Mesendoderm (in vitro differentiated cells): ENCODE measurements around the gene RCE1.
A peak's percentile ranks its signal among the peaks of the same experiment; 100 is the strongest.

ENCODE experiments used
- DNase-seq: peaks from one replicate; pipeline ENCODE4 v3.0.0; 2013
- H2AK5ac ChIP-seq: 2 replicates; pipeline ENCODE4 v1.6.1; 2013; ENCODE audit warnings: low read length, inconsistent platforms
- H2BK120ac ChIP-seq: 2 replicates; pipeline ENCODE4 v1.6.1; 2013; ENCODE audit warnings: low read depth, mild to moderate bottlenecking, low read length, moderate library complexity, mixed read lengths
- H2BK15ac ChIP-seq: replicated peaks from 2 replicates; pipeline ENCODE4 v1.6.1; 2013; ENCODE audit warnings: low read depth, mild to moderate bottlenecking, moderate library complexity
- H2BK5ac ChIP-seq: 2 replicates; pipeline ENCODE4 v1.6.1; 2013; ENCODE audit warnings: low read length, inconsistent platforms
- H3K18ac ChIP-seq: 2 replicates; pipeline ENCODE4 v1.6.1; 2013; ENCODE audit warnings: mild to moderate bottlenecking, low read length, mixed read lengths
- H3K23ac ChIP-seq: one replicate; pipeline ENCODE4 v1.6.1; 2013; ENCODE audit warnings: low read length
- H3K27ac ChIP-seq: 2 replicates; pipeline ENCODE4 v1.5.1; 2013; ENCODE audit warnings: low read depth, mild to moderate bottlenecking, inconsistent platforms, low read length, moderate library complexity
- H3K27me3 ChIP-seq: 2 replicates; pipeline ENCODE4 v1.6.1; 2013; ENCODE audit warnings: low read length, control low read depth, mild to moderate bottlenecking, inconsistent platforms; ENCODE audit not compliant: insufficient read depth, poor library complexity
- H3K36me3 ChIP-seq: 2 replicates; pipeline ENCODE4 v1.6.1; 2013; ENCODE audit warnings: low read length, inconsistent platforms; ENCODE audit not compliant: control insufficient read depth, insufficient read depth
- H3K4ac ChIP-seq: one replicate; pipeline ENCODE4 v1.6.1; 2013; ENCODE audit warnings: low read depth, mild to moderate bottlenecking, low read length, moderate library complexity
- H3K4me1 ChIP-seq: 2 replicates; pipeline ENCODE4 v1.6.1; 2013; ENCODE audit warnings: low read depth, low read length, inconsistent platforms; ENCODE audit not compliant: control insufficient read depth
- H3K4me2 ChIP-seq: 2 replicates; pipeline ENCODE4 v1.6.1; 2013; ENCODE audit warnings: low read length
- H3K4me3 ChIP-seq: 2 replicates; pipeline ENCODE4 v1.5.1; 2013; ENCODE audit warnings: mild to moderate bottlenecking, low read length
- H3K56ac ChIP-seq: one replicate; pipeline ENCODE4 v1.6.1; 2013; ENCODE audit warnings: low read length
- H3K79me1 ChIP-seq: 2 replicates; pipeline ENCODE4 v1.6.1; 2013; ENCODE audit warnings: low read length, inconsistent platforms
- H3K79me2 ChIP-seq: 2 replicates; pipeline ENCODE4 v1.6.1; 2013; ENCODE audit warnings: mild to moderate bottlenecking, low read length; ENCODE audit not compliant: control insufficient read depth, insufficient read depth
- H3K9ac ChIP-seq: 2 replicates; pipeline ENCODE4 v1.6.1; 2013; ENCODE audit warnings: low read length, inconsistent platforms
- H4K5ac ChIP-seq: one replicate; pipeline ENCODE4 v1.6.1; 2013; ENCODE audit warnings: low read length
- H4K8ac ChIP-seq: one replicate; pipeline ENCODE4 v1.6.1; 2013; ENCODE audit warnings: low read depth, mild to moderate bottlenecking, control low read depth, low read length, moderate library complexity
- WGBS: extraction: QIAGEN DNeasy Blood & Tissue Kit; methylation state at CpG from one replicate; pipeline ENCODE4 v1.1.7; 2013; ENCODE audit warnings: low lambda C conversion rate, missing lambda C conversion rate; ENCODE audit not compliant: insufficient coverage; ENCODE audit errors: extremely low coverage; 5-methylcytosine and 5-hydroxymethylcytosine counted together

RCE1 gene

DNA sequence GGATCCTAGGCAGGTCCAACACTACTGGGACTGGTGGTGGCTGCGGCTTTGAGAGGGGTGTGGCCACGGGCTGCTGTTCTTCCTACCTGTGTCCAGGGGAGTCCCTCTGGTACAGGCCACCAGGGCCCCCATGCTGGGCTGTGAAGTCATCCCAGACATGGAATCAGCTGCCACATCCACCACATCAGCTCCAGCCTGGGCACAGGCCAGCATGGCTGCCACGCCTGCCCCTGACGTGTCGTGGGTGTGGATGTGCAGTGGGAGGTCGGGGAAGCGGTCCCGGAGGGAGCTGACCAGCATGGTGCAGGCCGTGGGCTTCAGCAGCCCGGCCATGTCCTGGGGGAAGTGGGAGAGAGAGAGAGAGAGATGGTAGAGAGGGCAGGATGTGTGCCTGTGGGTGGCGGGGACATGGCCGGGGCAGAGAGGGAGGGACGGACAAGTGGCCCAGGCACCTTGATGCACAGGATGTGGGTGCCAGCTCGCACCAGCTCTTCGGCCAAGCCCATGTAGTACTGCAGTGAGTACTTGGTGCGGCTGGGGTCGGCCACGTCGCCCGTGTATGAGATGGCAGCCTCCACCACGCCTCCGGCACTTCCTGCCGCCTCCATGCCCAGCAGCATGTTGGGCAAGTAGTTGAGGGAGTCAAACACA is 7.5 kb downstream of the RCE1 start:
- H3K56ac ChIP-seq = no peak overlapping the region
- no peak overlapping the region for H2BK5ac ChIP-seq
- H2BK120ac ChIP-seq = no peak overlapping the region
- WGBS = no CpG with 5 or more reads among the region's 23 CpGs
- no peaks in the 10 kb centered on the region for H3K79me2 ChIP-seq
- no peak overlapping the region for H3K4ac ChIP-seq
- no peak for DNase-seq
- H2AK5ac ChIP-seq = no peak overlapping the region
- peaks cover 2% of the 10 kb centered on the region for H3K4me1 ChIP-seq
- H3K18ac ChIP-seq = no peak overlapping the region
- no peak overlapping the region for H4K5ac ChIP-seq
- H4K8ac ChIP-seq = no peak overlapping the region
- no peaks in the 10 kb centered on the region for H3K79me1 ChIP-seq
- H3K27me3 ChIP-seq = no peaks in the 10 kb centered on the region
- H3K27ac ChIP-seq = no peak overlapping the region
- no peak overlapping the region for H2BK15ac ChIP-seq
- no peak overlapping the region for H3K4me2 ChIP-seq
- no peak overlapping the region for H3K9ac ChIP-seq
- H3K36me3 ChIP-seq = peaks cover 1% of the 10 kb centered on the region
- no peak overlapping the region for H3K4me3 ChIP-seq
- no peak overlapping the region for H3K23ac ChIP-seq

DNA sequence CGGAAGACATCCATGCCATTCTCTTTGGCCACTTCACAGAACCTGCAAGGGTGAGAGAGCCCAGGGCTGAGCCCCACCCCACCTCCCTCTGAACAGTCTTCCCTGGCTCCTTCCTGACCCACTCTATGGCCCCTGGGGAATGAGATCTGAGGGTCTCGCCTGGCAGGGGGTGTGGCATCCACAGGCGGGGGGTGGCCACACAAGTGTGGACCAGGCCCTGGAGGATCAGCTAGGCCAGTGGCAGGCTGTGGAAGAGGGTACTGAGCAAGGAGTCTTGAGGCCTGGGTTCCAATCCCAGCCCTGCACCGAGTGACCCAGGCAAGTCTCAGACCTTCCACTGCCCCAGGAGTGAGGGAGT is 8.0 kb downstream of the RCE1 start:
- Histone ChIP-seq H3K4me2 (no peak overlapping the region), H3K56ac (no peak overlapping the region), H3K79me2 (no peaks in the 10 kb centered on the region), H3K4me3 (no peak overlapping the region), H3K9ac (no peak overlapping the region), H4K8ac (no peak overlapping the region), H3K4ac (no peak overlapping the region), H3K18ac (no peak overlapping the region), H2BK120ac (no peak overlapping the region), H3K23ac (no peak overlapping the region), H2AK5ac (no peak overlapping the region), H3K27me3 (no peaks in the 10 kb centered on the region), H3K36me3 (peaks cover 1% of the 10 kb centered on the region), H2BK5ac (no peak overlapping the region), H3K79me1 (no peaks in the 10 kb centered on the region), H3K27ac (no peak overlapping the region), H4K5ac (no peak overlapping the region), H2BK15ac (no peak overlapping the region), H3K4me1 (peaks cover 2% of the 10 kb centered on the region)
- no CpG with 5 or more reads among the region's 4 CpGs for WGBS
- no peak for DNase-seq

DNA sequence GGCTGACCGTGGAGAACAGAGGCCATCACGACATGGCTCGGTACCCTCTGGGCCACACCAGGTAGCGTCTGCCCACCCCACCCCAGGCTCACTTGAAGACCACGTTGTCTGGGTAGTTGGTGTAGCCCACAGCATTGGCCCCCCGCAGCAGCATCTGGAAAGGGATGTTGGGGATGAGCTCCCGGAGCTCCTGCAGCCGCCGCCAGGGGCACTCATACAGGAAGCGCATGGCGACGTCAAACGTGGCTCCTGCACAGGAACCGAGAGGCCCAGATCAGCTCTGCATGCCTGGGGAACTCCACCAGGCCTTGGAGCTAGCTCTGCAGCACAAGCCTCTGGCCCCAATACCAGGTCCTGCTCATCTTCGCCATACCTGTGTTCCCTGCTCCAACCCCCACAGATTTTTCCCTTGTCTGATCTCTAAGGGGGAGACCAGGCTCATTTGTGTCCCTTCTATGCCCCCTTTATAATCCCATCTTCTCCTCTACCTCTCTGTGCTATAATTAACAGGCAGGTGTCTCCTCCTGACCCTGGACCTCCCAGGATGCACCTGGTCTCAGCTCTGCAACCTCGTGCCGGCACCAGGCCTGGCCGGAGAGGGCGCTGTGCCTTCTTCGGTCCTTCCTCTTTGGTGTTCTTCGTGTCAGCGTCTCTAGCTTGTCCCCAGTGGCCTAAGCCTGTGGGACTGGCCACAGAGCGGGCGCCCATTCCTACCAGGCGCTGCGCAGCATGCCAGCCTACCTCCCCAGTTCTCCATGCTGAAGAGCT is 8.6 kb downstream of the RCE1 start:
- WGBS = no CpG with 5 or more reads among the region's 26 CpGs
- Histone ChIP-seq H4K5ac (no peak overlapping the region), H3K79me2 (no peaks in the 10 kb centered on the region), H3K4ac (no peak overlapping the region), H3K18ac (no peak overlapping the region), H3K27me3 (no peaks in the 10 kb centered on the region), H3K4me3 (no peak overlapping the region), H3K56ac (no peak overlapping the region), H3K4me1 (peaks cover 2% of the 10 kb centered on the region), H4K8ac (no peak overlapping the region), H3K79me1 (no peaks in the 10 kb centered on the region), H2BK5ac (no peak overlapping the region), H3K27ac (no peak overlapping the region), H2AK5ac (no peak overlapping the region), H2BK15ac (no peak overlapping the region), H2BK120ac (no peak overlapping the region), H3K9ac (no peak overlapping the region), H3K4me2 (no peak overlapping the region), H3K36me3 (no peaks in the 10 kb centered on the region), H3K23ac (no peak overlapping the region)
- DNase-seq = peak; percentile 60

DNA sequence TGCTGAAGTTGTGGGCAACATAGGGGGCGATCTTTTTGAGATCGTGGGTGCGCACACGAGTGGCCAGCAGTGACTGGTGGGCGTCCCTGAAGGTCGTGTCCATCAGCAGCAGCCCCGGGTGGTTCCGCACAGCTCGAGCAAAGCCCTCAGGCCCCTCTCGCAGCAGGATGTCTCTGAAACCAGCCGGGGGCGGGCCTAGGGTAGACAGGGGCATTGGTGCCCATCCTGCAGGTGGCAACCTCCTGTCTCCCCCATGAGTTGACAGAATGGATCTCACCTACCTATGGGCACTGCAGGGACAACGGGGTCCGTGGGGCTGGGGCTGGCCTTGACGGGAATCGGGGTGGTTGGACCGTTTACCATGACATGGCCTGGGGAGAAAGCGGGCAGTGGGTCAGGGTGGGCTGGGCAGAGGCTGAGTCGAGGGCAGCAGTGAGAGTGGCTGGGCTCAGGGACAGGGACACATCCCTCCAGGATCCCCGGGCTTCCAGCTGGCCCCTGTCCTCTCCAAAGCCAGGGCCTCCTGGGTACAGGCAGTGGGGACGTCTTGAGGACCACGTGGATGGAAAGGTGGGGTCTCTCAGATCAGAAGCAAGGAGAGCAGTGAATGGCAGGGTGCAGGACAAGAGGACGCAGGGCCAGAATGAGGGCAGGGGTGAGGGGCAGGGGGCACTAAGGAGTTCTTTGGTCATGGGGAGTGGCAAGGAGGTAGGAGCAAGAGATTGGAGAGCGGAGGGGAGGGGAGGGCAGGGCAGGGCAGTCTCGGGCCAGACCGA is 9.4 kb downstream of the RCE1 start:
- no peak overlapping the region for H3K18ac ChIP-seq
- no peak overlapping the region for H2BK120ac ChIP-seq
- H3K27me3 ChIP-seq = no peaks in the 10 kb centered on the region
- no peaks in the 10 kb centered on the region for H3K36me3 ChIP-seq
- no peaks in the 10 kb centered on the region for H3K79me2 ChIP-seq
- no peak overlapping the region for H3K56ac ChIP-seq
- H4K8ac ChIP-seq = no peak overlapping the region
- no peak overlapping the region for H3K27ac ChIP-seq
- no peak overlapping the region for H4K5ac ChIP-seq
- no peak overlapping the region for H2AK5ac ChIP-seq
- no peak overlapping the region for H3K4me3 ChIP-seq
- no peak overlapping the region for H3K4ac ChIP-seq
- no peak overlapping the region for H2BK5ac ChIP-seq
- peaks cover 2% of the 10 kb centered on the region for H3K4me1 ChIP-seq
- H3K4me2 ChIP-seq = no peak overlapping the region
- H2BK15ac ChIP-seq = no peak overlapping the region
- no peak for DNase-seq
- no peak overlapping the region for H3K23ac ChIP-seq
- WGBS = no CpG with 5 or more reads among the region's 26 CpGs
- no peak overlapping the region for H3K9ac ChIP-seq
- no peaks in the 10 kb centered on the region for H3K79me1 ChIP-seq

DNA sequence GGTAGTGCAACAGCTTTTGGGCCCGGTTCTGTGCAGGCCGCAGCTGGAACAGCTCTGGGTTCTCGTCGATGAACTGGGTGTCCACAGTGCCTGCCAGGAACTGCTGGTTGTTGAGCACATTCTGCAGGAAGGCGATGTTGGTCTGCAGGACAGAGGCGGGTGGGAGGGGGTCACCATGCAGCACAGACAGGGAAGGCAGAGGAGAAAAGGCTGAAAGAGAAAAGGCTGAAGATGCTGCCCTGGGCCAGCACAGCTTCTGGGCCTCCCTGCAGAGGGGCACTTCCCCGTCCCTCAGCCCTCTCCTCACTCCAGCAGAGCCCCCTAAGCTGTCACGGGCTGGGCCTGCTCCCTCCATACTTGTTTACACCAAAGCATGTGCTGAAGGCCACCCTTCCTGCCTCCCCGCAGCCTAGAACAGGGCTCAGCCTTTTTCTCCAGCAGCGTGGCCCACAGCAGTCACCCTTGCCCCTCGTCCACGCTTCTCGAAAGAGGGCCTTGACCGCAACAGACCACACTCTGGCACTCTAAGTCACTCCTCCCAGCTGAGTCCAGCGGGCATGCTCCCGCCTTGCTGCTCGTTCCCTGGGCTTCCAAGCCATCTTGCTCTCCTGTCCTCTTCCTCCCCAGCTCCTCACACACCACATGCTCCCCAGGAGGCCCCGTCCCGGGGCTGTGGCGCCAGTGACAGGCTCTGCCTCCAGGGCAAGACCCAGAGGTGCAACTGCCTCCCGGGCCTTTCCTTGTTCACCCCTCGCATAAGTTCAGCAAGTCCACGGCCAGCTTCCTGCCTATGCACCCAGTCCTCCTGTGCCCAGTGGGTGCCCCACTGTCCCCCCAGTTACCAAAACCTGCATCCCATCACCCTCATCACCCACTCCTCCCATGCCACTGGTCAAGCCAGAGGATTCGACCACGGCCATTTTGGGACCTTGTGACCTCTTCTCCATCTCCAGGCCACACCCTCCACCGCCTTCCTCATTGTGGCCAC is 10.3 kb downstream of the RCE1 start:
- Histone ChIP-seq H3K79me2 (peaks cover 5% of the 10 kb centered on the region), H4K8ac (no peak overlapping the region), H3K23ac (no peak overlapping the region), H3K4me1 (peaks cover 2% of the 10 kb centered on the region), H3K4me3 (no peak overlapping the region), H3K9ac (no peak overlapping the region), H3K4ac (no peak overlapping the region), H3K79me1 (no peaks in the 10 kb centered on the region), H2AK5ac (no peak overlapping the region), H2BK15ac (no peak overlapping the region), H3K56ac (no peak overlapping the region), H3K18ac (no peak overlapping the region), H3K27ac (no peak overlapping the region), H3K27me3 (no peaks in the 10 kb centered on the region), H4K5ac (no peak overlapping the region), H3K36me3 (no peaks in the 10 kb centered on the region), H2BK120ac (no peak overlapping the region), H3K4me2 (no peak overlapping the region), H2BK5ac (no peak overlapping the region)
- no peak for DNase-seq
- no CpG with 5 or more reads among the region's 26 CpGs for WGBS
